HG02840 (cell line): ENCODE results near the gene CORT.
"Not testable (repeated sequence)": the region's sequence is repeated elsewhere in the genome, so short reads cannot be mapped to it uniquely, and the experiment has no call there.

Experiments
- ATAC-seq: cut with Tn5 transposase; IDR thresholded peaks from one replicate; pipeline ENCODE4 v1.9.1; 2021; ENCODE audit warnings: mild to moderate bottlenecking, moderate library complexity, moderate number of reproducible peaks; ENCODE audit not compliant: unreplicated experiment, low FRiP score

CORT gene

GRCh38 chr1:10449751-10450150 is at the start of gene CORT:
Gene CORT, plus strand, starts transcription at chr1:10450031. Its CDS starts 193 bp downstream, at chr1:10450224.
- ATAC-seq = no peak

GRCh38 chr1:10401281-10401680 is 48.5 kb upstream of the CORT start:
- no peak for ATAC-seq

- no peak for ATAC-seq
Observed at GRCh38 chr1:10402729-10403274, 47.0 kb upstream of the CORT start.

- ATAC-seq = no peak
Observed at GRCh38 chr1:10407201-10407600, 42.6 kb upstream of the CORT start.

GRCh38 chr1:10415211-10415930 is 34.5 kb upstream of the CORT start:
- ATAC-seq = no peak

- ATAC-seq = not testable (repeated sequence)
Observed at GRCh38 chr1:10415967-10416366, 33.9 kb upstream of the CORT start.

GRCh38 chr1:10418741-10419140 is 31.1 kb upstream of the CORT start:
- ATAC-seq = not testable (repeated sequence)

GRCh38 chr1:10419351-10419750 is 30.5 kb upstream of the CORT start:
- no peak for ATAC-seq

- no peak for ATAC-seq
Observed at GRCh38 chr1:10421637-10422036, 28.2 kb upstream of the CORT start.

- no peak for ATAC-seq
Observed at GRCh38 chr1:10424034-10424433, 25.8 kb upstream of the CORT start.

- ATAC-seq = no peak
Observed at GRCh38 chr1:10424651-10425050, 25.2 kb upstream of the CORT start.

- not testable (repeated sequence) for ATAC-seq
Observed at GRCh38 chr1:10425826-10426534, 23.9 kb upstream of the CORT start.

- ATAC-seq = not testable (repeated sequence)
Observed at GRCh38 chr1:10426535-10426848, 23.3 kb upstream of the CORT start.

- ATAC-seq = no peak
Observed at GRCh38 chr1:10428984-10429383, 20.8 kb upstream of the CORT start.

GRCh38 chr1:10429868-10430215 is 20.0 kb upstream of the CORT start:
- peak; percentile 9 for ATAC-seq

- ATAC-seq = peak; percentile 78
Observed at GRCh38 chr1:10430216-10431069, 19.4 kb upstream of the CORT start, which contains the start of gene CENPS. Gene CENPS, plus strand, starts transcription at chr1:10430433. Its CDS starts 85 bp downstream, at chr1:10430518.

- no peak for ATAC-seq
Observed at GRCh38 chr1:10431070-10431730, 18.6 kb upstream of the CORT start.

GRCh38 chr1:10432910-10433700 is 16.7 kb upstream of the CORT start:
- no peak for ATAC-seq

GRCh38 chr1:10433790-10434189 is 16.0 kb upstream of the CORT start:
- no peak for ATAC-seq

GRCh38 chr1:10434590-10434989 is 15.2 kb upstream of the CORT start:
- ATAC-seq = no peak
